Hair follicle dermal papilla cell (primary cell): ENCODE data around the gene MARK2. TPM values are rescaled to one million over a fixed set of nuclear protein-coding genes. Genes with fewer than 3 reads are reported as not detected.
A peak's percentile ranks its signal among the peaks of the same experiment; 100 is the strongest.

Experiments
- small RNA-seq: library from RNA; depleted of rRNA; stranded (forward); fragments of <200 nt; gene quantifications from one replicate; pipeline ENCODE3, GENCODE V24; 2012
- total RNA-seq: library from RNA; depleted of rRNA; stranded (reverse); fragments of >200 nt; gene quantifications from 2 replicates; pipeline ENCODE4 v1.2.3, GENCODE V29; 2012

The MARK2 gene
- total RNA-seq = 15.2 and 16.1 TPM in 2 replicates

DNA sequence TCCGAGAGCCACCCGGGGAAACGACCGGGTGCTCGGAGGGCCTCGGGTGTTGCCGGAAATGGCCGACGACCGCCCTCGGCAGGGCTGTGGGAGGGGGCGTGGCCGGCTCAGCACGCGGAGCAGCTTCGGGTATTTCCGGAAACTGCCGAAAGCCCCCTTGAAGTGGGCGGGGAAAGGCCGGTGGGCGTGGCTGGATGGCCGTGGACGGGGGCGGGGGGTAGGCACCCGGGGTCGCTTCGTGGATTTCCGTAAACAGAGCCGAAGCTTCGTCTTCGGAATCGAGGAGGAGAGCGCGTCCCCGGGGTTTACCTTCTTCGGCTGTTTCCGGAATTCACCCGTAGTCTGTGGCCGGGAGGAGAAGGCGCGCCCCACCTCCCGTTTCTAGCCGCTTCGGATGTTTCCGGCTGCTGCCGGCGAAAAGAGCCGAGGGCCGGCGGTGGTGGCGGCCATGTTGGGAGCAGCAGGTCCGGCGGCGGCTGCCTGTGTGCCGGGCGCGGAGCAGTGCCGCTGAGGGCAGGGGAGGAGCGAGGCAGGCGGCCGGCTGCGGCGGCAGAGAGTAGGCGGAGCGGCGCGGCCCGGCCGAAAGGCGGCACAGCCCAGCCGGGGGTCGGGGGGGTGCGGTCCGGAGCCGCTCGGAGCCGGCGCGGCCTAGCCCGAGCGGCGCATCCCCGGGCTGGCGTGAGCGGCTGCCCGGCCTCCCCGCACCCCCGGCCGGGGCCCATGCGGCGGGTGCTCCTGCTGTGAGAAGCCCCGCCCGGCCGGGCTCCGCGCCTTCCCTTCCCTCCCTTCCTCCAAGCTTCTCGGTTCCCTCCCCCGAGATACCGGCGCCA is at the start of gene MARK2:
MARK2 (plus strand) TSS at position 433 of the 830 bp plus-strand sequence; CDS start at position 830, 397 bp downstream.

DNA sequence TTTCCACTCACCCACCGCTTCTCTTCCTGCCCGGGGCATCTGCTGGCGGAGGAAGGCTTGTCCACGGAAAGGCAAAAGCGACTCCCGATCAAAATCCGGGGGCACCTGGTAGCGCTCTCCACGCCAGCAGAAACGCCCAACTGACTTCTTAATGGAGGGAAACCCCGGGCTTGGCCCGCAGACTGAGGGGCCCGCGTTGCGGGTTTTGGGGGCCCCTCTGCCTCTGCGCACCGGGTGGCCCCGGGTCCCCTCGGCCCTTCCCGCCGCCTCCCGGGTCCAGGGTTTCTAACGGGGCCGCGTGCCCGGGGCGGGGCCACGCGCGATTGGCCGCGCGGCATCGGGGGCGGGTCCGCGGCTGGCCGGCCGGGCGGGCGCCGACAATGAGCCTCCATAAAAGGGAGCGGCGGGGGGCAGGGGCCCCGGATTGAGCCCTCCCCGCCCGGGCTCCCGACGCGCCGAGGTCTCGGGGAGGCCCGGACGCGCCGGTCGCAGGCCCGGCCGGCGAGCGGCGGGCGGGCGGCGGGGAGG is 25.8 kb upstream of the MARK2 start, which contains the start of gene SPINDOC:
SPINDOC (plus strand) TSS at position 422 of the 528 bp plus-strand sequence. CDS start 231 bp downstream, outside the sequence.

GRCh38 chr11:63916837-63917691 is 78.2 kb downstream of the MARK2 start, which contains the start of gene RCOR2:
RCOR2 (minus strand) TSS chr11:63917164; CDS start chr11:63916456, 708 bp downstream.

GRCh38 chr11:63938479-63939396 is 99.8 kb downstream of the MARK2 start, which contains the start of gene NAA40:
NAA40 (plus strand) TSS chr11:63939002; CDS start chr11:63939097, 95 bp downstream.

Small RNA genes within 50 kb of the gene (small RNA-seq; reads per million reads assigned to genes)
- gene AP006289.1 = 1.4 reads per million, percentile 30 among the genes with 10 or more reads in this experiment
- not detected for gene RN7SL596P
- not detected for gene RNU6-1306P

Other genes starting within 250 kb of the MARK2 start
- 0.81 and 1.2 TPM in 2 replicates for gene PLAAT3, start 224.7 kb upstream of the MARK2 start, total RNA-seq
- 210 and 252 TPM in 2 replicates for gene ATL3, start 167.7 kb upstream of the MARK2 start, total RNA-seq
- 68.5 and 73.0 TPM in 2 replicates for gene RTN3, start 157.6 kb upstream of the MARK2 start, total RNA-seq
- gene ZFTA, start 70.3 kb upstream of the MARK2 start, total RNA-seq = 22.7 and 22.9 TPM in 2 replicates
- gene SPINDOC, start 25.7 kb upstream of the MARK2 start, total RNA-seq = 18.9 and 23.0 TPM in 2 replicates
- gene RCOR2, start 78.1 kb downstream of the MARK2 start, total RNA-seq = 1.6 and 2.1 TPM in 2 replicates
- gene NAA40, start 99.9 kb downstream of the MARK2 start, total RNA-seq = 16.2 and 17.7 TPM in 2 replicates
- gene COX8A, start 135.5 kb downstream of the MARK2 start, total RNA-seq = 162 and 285 TPM in 2 replicates
- gene OTUB1, start 147.3 kb downstream of the MARK2 start, total RNA-seq = 34.4 and 35.7 TPM in 2 replicates
- gene FLRT1, start 196.8 kb downstream of the MARK2 start, total RNA-seq = under 0.01 and 0.32 TPM in 2 replicates